ENCODE data around the gene TAPBP. TPM values are rescaled to one million over a fixed set of nuclear protein-coding genes. Genes with fewer than 3 reads are reported as not detected.

TAPBP gene
- total and polyA plus RNA-seq, 2 donors from 2014 or later: 53.5 to 217 TPM

DNA sequence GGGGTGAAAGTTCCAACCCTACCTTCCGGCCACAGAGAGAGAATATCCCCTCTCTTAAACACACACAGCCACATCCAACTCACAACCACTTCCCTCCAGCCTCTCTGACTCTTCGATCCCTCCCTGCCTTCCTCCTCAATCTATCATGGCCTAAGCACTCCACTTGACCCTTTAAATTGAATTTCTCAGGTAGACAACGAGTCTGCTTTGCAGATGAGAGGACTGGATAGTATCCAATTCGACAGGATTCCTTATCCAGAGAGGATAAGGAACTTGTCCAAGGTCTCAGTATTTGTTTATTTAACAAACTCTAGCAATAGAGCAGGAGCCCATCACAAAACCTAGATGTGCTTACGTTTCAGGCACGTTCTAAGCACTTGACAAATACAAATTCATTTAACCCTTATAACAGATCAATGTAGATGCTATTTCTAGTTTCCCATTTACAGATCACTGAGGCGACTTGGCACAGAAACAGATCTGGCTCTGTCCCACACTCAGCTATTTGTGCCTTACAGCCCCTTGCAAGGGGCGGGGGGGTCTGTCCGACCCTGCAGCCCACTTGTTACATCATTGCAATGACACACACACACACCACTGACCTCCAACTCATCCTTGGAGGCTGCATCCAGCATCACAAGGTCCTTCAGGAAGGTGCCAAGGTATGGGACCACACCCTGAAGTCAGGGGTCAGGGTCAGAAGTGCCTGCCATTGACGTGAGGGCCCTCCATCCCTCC, 19.6 kb downstream of the TAPBP start:
- FAIRE-seq: no peak
- no peaks in the 10 kb centered on the region for H3K9me3 ChIP-seq (ENCODE audit: control insufficient read depth in 2 of 3, insufficient read depth in 1 of 3, low read length in 3 of 3)
- peaks cover 2 to 25% (median 16%) of the 10 kb centered on the region in 3 donors for H3K36me3 ChIP-seq (ENCODE audit: control insufficient read depth in 2 of 3, insufficient read depth in 3 of 3, low read length in 3 of 3)
- no peak overlapping the region for H3K9ac ChIP-seq (ENCODE audit: low read length in 3 of 3)
- no peak overlapping the region for H3K4me3 ChIP-seq (ENCODE audit: low read length in 3 of 3)
- TF ChIP-seq CTCF (IDR thresholded peaks at IDR 0.05; ENCODE audit: borderline replicate concordance, extremely low read depth, insufficient read depth): no peak
- H3K27ac ChIP-seq (ENCODE audit: low read depth in 2 of 2, low read length in 2 of 2): no peak overlapping the region
- peak in 1 of 5 donors; percentile 27 for DNase-seq
- no peaks in the 10 kb centered on the region for H3K27me3 ChIP-seq (ENCODE audit: control insufficient read depth, insufficient read depth, low read length)
- peaks cover 0 to 19% (median 7%) of the 10 kb centered on the region in 3 donors for H3K4me1 ChIP-seq (ENCODE audit: control insufficient read depth in 2 of 3, insufficient read depth in 2 of 3, low read depth in 1 of 3, low read length in 3 of 3)
- intact Hi-C loops (cut with DNase I): no loop called here

DNA sequence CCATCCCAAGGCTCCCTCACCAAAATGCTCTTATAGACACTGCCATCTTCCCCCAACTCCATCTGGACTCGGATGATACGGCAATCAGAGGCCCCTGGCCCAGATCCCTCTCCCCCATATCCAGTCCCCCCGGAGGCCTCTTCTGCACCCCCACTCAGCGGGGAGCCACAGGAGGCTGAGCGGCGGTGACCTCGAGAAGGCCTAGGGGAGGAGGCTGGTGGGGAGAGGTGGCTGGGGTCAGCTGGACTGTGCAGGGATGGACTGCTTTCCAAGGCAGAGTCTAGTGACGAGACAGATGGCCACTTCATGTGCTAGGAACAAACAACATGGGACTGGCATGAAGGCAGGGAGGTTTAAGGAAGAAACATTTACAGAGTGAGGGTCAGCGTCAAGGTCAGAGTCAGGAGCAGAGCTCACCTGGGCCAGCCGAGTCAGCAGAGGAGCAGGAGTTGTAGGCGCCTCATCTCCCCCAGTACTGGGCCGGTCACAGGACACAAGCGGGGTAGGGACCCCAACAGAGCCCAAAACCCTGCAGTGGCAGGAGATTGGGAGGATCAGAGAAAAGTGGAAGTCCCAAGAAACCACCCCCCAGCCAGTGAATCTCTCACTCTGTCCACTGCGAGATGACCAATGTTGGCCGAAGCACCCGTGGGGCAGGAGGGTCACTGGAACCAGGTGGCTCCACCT, 20.7 kb downstream of the TAPBP start:
- TF ChIP-seq CTCF (IDR thresholded peaks at IDR 0.05; ENCODE audit: borderline replicate concordance, extremely low read depth, insufficient read depth): no peak
- no peak for FAIRE-seq
- Histone ChIP-seq H3K9ac (ENCODE audit: low read length in 3 of 3) (no peak overlapping the region), H3K27me3 (ENCODE audit: control insufficient read depth, insufficient read depth, low read length) (no peaks in the 10 kb centered on the region), H3K4me3 (ENCODE audit: low read length in 3 of 3) (no peak overlapping the region), H3K4me1 (ENCODE audit: control insufficient read depth in 2 of 3, insufficient read depth in 2 of 3, low read depth in 1 of 3, low read length in 3 of 3) (peaks cover 0 to 24% (median 12%) of the 10 kb centered on the region in 3 donors), H3K36me3 (ENCODE audit: control insufficient read depth in 2 of 3, insufficient read depth in 3 of 3, low read length in 3 of 3) (peaks cover 2 to 25% (median 16%) of the 10 kb centered on the region in 3 donors), H3K27ac (ENCODE audit: low read depth in 2 of 2, low read length in 2 of 2) (no peak overlapping the region), H3K9me3 (ENCODE audit: control insufficient read depth in 2 of 3, insufficient read depth in 1 of 3, low read length in 3 of 3) (no peaks in the 10 kb centered on the region)
- intact Hi-C loops (cut with DNase I): no loop called here
- DNase-seq: no peak

DNA sequence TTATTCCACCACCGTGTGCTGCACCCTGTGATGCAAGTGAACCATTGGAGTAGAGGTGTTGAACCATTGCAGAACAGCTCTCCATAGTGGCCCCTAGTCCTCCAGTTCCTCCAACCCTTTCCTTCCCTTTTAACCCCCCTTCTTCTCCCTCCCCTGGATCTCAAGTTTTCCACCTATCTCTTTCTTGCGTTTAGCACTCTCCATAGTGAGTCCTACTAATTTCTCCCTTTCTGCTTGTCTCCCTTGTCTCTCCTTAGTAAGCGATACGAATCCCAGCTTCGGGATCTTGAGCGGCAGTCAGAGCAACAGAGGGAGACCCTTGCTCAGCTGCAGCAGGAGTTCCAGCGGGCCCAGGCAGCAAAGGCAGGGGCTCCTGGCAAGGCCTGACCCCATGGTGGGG, 23.4 kb downstream of the TAPBP start:
- peak overlapping the region in 1 of 3 donors; percentile 82 for H3K9ac ChIP-seq (ENCODE audit: low read length in 3 of 3)
- H3K4me3 ChIP-seq (ENCODE audit: low read length in 3 of 3): peak overlapping the region; percentile 89 to 99 (median 98)
- H3K27ac ChIP-seq (ENCODE audit: low read depth in 2 of 2, low read length in 2 of 2): no peak overlapping the region
- TF ChIP-seq CTCF (IDR thresholded peaks at IDR 0.05; ENCODE audit: borderline replicate concordance, extremely low read depth, insufficient read depth): no peak
- FAIRE-seq (no peak), DNase-seq (no peak)
- peaks cover 0 to 16% (median 14%) of the 10 kb centered on the region in 3 donors for H3K4me1 ChIP-seq (ENCODE audit: control insufficient read depth in 2 of 3, insufficient read depth in 2 of 3, low read depth in 1 of 3, low read length in 3 of 3)
- intact Hi-C loops (cut with DNase I): no loop called here
- H3K27me3 ChIP-seq (ENCODE audit: control insufficient read depth, insufficient read depth, low read length): no peaks in the 10 kb centered on the region
- peaks cover 2 to 36% (median 9%) of the 10 kb centered on the region in 3 donors for H3K36me3 ChIP-seq (ENCODE audit: control insufficient read depth in 2 of 3, insufficient read depth in 3 of 3, low read length in 3 of 3)
- H3K9me3 ChIP-seq (ENCODE audit: control insufficient read depth in 2 of 3, insufficient read depth in 1 of 3, low read length in 3 of 3): no peaks in the 10 kb centered on the region
